Ishikawa (cell line): Measurements from ENCODE around the gene APOC4.

Source experiments
- CEBPB ChIP-seq: IDR thresholded peaks from 2 replicates; pipeline ENCODE4 v1.6.1; 2012
- CREB1 ChIP-seq: IDR thresholded peaks from 2 replicates; pipeline ENCODE4 v1.6.1; 2012; ENCODE audit warnings: low read depth
- EGR1 ChIP-seq: IDR thresholded peaks from 2 replicates; pipeline ENCODE4 v1.6.1; 2012
- EP300 ChIP-seq: IDR thresholded peaks from 2 replicates; pipeline ENCODE4 v1.6.1; 2012; ENCODE audit warnings: borderline replicate concordance
- FOXM1 ChIP-seq: IDR thresholded peaks from 2 replicates; pipeline ENCODE4 v1.6.1; 2012; ENCODE audit warnings: low read depth, borderline replicate concordance
- NFIC ChIP-seq: IDR thresholded peaks from 2 replicates; pipeline ENCODE4 v1.6.1; 2012
- RAD21 ChIP-seq: IDR thresholded peaks from 2 replicates; pipeline ENCODE4 v1.6.1; 2012; ENCODE audit warnings: low read depth
- TAF1 ChIP-seq: IDR thresholded peaks from 2 replicates; pipeline ENCODE4 v1.6.1; 2012; ENCODE audit warnings: low read depth, mild to moderate bottlenecking
- TCF12 ChIP-seq: IDR thresholded peaks from 2 replicates; pipeline ENCODE4 v1.6.1; 2012; ENCODE audit warnings: low read depth
- TEAD4 ChIP-seq: IDR thresholded peaks from 2 replicates; pipeline ENCODE4 v1.6.1; 2012
- YY1 ChIP-seq: IDR thresholded peaks from 2 replicates; pipeline ENCODE4 v1.6.1; 2012; ENCODE audit warnings: low read depth
- ZBTB7A ChIP-seq: IDR thresholded peaks from 2 replicates; pipeline ENCODE4 v1.6.1; 2012; ENCODE audit warnings: low read depth
- TF ChIP-seq, protein P1 (sequence below): IDR thresholded peaks from 2 replicates; pipeline ENCODE4 v1.6.1; 2012; ENCODE audit warnings: low read depth, mild to moderate bottlenecking
- TF ChIP-seq, protein P2 (sequence below): IDR thresholded peaks from 2 replicates; pipeline ENCODE4 v1.6.1; 2012
- TF ChIP-seq, protein P3 (sequence below): IDR thresholded peaks from 2 replicates; pipeline ENCODE4 v1.6.1; 2012

APOC4 gene

DNA sequence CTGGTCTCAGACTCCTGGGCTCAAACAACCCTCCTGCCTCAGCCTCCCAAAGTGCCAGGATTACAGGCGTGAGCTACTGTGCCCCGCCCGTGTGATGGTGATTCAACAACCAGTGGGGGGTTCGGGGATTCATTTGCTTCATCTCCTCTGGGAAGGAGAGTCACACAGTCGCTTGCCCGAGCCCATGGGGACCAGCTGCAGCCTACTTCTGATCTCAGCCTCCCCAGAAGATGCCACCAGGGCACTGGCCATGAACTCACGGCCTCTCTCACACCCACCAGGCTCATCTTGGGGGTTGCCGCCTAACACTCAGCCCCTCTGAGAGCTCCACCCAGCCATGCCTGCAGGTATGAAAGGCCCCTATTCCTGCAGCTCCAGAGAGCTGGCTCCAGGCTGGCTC lies 44.2 kb upstream of the APOC4 start:
- TF ChIP-seq, protein P1, sequence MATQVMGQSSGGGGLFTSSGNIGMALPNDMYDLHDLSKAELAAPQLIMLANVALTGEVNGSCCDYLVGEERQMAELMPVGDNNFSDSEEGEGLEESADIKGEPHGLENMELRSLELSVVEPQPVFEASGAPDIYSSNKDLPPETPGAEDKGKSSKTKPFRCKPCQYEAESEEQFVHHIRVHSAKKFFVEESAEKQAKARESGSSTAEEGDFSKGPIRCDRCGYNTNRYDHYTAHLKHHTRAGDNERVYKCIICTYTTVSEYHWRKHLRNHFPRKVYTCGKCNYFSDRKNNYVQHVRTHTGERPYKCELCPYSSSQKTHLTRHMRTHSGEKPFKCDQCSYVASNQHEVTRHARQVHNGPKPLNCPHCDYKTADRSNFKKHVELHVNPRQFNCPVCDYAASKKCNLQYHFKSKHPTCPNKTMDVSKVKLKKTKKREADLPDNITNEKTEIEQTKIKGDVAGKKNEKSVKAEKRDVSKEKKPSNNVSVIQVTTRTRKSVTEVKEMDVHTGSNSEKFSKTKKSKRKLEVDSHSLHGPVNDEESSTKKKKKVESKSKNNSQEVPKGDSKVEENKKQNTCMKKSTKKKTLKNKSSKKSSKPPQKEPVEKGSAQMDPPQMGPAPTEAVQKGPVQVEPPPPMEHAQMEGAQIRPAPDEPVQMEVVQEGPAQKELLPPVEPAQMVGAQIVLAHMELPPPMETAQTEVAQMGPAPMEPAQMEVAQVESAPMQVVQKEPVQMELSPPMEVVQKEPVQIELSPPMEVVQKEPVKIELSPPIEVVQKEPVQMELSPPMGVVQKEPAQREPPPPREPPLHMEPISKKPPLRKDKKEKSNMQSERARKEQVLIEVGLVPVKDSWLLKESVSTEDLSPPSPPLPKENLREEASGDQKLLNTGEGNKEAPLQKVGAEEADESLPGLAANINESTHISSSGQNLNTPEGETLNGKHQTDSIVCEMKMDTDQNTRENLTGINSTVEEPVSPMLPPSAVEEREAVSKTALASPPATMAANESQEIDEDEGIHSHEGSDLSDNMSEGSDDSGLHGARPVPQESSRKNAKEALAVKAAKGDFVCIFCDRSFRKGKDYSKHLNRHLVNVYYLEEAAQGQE = no peak
- TF ChIP-seq, protein P2, sequence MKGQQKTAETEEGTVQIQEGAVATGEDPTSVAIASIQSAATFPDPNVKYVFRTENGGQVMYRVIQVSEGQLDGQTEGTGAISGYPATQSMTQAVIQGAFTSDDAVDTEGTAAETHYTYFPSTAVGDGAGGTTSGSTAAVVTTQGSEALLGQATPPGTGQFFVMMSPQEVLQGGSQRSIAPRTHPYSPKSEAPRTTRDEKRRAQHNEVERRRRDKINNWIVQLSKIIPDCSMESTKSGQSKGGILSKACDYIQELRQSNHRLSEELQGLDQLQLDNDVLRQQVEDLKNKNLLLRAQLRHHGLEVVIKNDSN = no peak
- no peak for TF ChIP-seq TCF12
- no peak for TF ChIP-seq TEAD4
- TF ChIP-seq YY1 = no peak
- no peak for TF ChIP-seq TAF1
- TF ChIP-seq, protein P3, sequence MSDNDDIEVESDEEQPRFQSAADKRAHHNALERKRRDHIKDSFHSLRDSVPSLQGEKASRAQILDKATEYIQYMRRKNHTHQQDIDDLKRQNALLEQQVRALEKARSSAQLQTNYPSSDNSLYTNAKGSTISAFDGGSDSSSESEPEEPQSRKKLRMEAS = no peak
- TF ChIP-seq NFIC = no peak
- no peak for TF ChIP-seq ZBTB7A
- no peak for TF ChIP-seq EP300

DNA sequence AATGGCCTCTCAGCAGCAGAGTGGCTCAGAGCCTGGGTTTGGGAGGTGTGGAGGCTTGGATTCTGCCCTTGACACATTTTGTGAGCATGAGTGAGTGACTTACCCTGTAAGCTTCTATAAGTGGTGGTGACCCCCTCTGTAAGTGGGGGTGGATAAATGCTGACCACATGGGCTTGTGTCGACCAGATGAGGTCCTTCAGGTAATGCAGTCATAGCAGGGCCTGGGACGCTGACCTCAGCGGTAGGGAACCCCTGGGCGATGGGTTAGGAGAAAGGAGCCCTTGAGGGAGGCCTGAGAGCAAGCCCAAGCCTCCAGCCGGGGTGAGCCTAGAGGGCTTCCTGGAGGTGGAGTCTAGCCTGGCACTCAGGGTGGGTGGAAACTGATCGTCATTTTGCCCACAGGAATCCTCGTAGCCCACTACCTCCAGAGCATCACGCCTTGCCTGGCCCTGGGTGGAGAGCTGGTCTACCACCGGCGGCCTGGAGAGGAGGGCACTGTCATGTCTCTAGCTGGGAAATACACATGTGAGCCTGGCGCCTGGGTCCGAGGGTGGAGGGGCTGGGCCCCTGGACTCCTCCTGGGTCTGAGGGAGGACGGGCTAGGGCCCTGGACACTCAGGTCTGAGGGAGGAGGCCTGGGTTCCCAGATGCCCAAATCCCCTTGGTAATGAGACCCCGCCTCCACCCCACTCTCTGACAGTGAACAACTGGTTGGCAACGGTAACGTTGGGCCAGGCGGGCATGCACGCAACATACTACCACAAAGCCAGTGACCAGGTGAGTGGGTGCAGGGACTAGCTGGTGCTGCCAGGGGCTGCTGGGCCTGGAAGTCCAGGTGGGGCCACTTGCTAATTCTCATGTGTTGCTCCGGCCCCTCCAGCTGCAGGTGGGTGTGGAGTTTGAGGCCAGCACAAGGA lies 41.5 kb upstream of the APOC4 start:
- TF ChIP-seq TCF12 (no peak), EGR1 (no peak), ZBTB7A (no peak), RAD21 (no peak), NFIC (no peak), YY1 (no peak), CREB1 (no peak), CEBPB (no peak), TEAD4 (no peak), TAF1 (no peak), EP300 (no peak), FOXM1 (no peak)
- TF ChIP-seq, protein P3 = no peak
- TF ChIP-seq, protein P1 = no peak
- TF ChIP-seq, protein P2 = no peak

DNA sequence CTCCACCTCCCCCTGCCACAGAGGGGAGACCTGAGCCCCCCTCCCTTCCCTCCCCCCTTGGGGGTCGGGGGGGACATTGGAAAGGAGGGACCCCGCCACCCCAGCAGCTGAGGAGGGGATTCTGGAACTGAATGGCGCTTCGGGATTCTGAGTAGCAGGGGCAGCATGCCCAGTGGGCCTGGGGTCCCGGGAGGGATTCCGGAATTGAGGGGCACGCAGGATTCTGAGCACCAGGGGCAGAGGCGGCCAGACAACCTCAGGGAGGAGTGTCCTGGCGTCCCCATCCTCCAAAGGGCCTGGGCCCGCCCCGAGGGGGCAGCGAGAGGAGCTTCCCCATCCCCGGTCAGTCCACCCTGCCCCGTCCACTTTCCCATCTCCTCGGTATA lies 38.8 kb upstream of the APOC4 start:
- TF ChIP-seq NFIC = no peak
- no peak for TF ChIP-seq EGR1
- TF ChIP-seq, protein P3 = no peak
- no peak for TF ChIP-seq RAD21
- no peak for TF ChIP-seq TEAD4
- no peak for TF ChIP-seq EP300
- no peak for TF ChIP-seq TAF1
- TF ChIP-seq, protein P1 = no peak
- TF ChIP-seq, protein P2 = no peak
- no peak for TF ChIP-seq YY1
- no peak for TF ChIP-seq ZBTB7A
- no peak for TF ChIP-seq FOXM1
- no peak for TF ChIP-seq CEBPB
- TF ChIP-seq TCF12 = no peak
- TF ChIP-seq CREB1 = no peak
